Ascending aorta (tissue), 2 donors: ENCODE data around the gene IRF2BP2. TPM values are rescaled to one million over a fixed set of nuclear protein-coding genes. Genes with fewer than 3 reads are reported as not detected.

Source experiments
- DNase-seq, 2 donors: peaks; one replicate each; pipeline ENCODE4 v3.0.0-alpha.2; 2019; ENCODE audit warnings: low spot score in 2 of 2
- H3K27ac ChIP-seq, 2 donors: fragments of 200-600 bp; sonication (generic); one replicate each; pipeline ENCODE4 v1.5.1; 2016 to 2017; ENCODE audit warnings: mild to moderate bottlenecking in 1 of 2
- H3K27me3 ChIP-seq: fragments of 200-600 bp; sonication (generic); one replicate; pipeline ENCODE4 v1.5.1; 2017
- H3K36me3 ChIP-seq, 2 donors: fragments of 200-600 bp; sonication (generic); one replicate each; pipeline ENCODE4 v1.5.1; 2016
- H3K4me1 ChIP-seq, 2 donors: fragments of 200-600 bp; sonication (generic); one replicate each; pipeline ENCODE4 v1.5.1; 2016 to 2017; ENCODE audit warnings: mild to moderate bottlenecking in 1 of 2
- H3K4me3 ChIP-seq, 2 donors: fragments of 200-600 bp; sonication (generic); one replicate each; pipeline ENCODE4 v1.5.1; 2016 to 2017; ENCODE audit warnings: mild to moderate bottlenecking in 1 of 2
- H3K9me3 ChIP-seq, 2 donors: fragments of 200-600 bp; sonication (generic); one replicate each; pipeline ENCODE4 v1.5.1; 2016
- CTCF ChIP-seq, 3 experiments: fragments of 200-600 bp in 2 of 3; fragments of 450-650 bp in 1 of 3; sonication (generic) in 2 of 3; IDR thresholded peaks; one replicate each; pipeline ENCODE4 v1.5.1; 2016 to 2019; ENCODE audit warnings: antibody characterized with exemption in 3 of 3, mild to moderate bottlenecking in 1 of 3, moderate library complexity in 1 of 3
- intact Hi-C: fragments of 100-400 bp; cut with DNase I; formaldehyde crosslinking; loops from one replicate; pipeline ENCODE4 v1.15.1; 2023
- total RNA-seq: library from RNA; depleted of rRNA; stranded (reverse); fragments of >200 nt; gene quantifications from one replicate; pipeline ENCODE4 v1.1.0, GENCODE V29; 2016

IRF2BP2 gene
- total RNA-seq, 1 donor from 2014 or later: 80.0 TPM

GRCh38 chr1:234559152-234559901, 50.7 kb downstream of the IRF2BP2 start:
- Histone ChIP-seq H3K36me3 (no peaks in the 10 kb centered on the region), H3K27ac (no peak overlapping the region), H3K4me1 (peaks cover 0 to 1% of the 10 kb centered on the region in 2 donors), H3K27me3 (no peaks in the 10 kb centered on the region), H3K4me3 (no peak overlapping the region), H3K9me3 (no peaks in the 10 kb centered on the region)
- TF ChIP-seq CTCF (IDR thresholded peaks at IDR 0.05): no peak
- intact Hi-C loops: no loop called here
- peak in 1 of 2 donors; percentile 54 for DNase-seq

- Histone ChIP-seq H3K27ac (no peak overlapping the region), H3K36me3 (no peaks in the 10 kb centered on the region), H3K4me1 (peaks cover 0 to 4% of the 10 kb centered on the region in 2 donors), H3K27me3 (no peaks in the 10 kb centered on the region), H3K4me3 (no peak overlapping the region), H3K9me3 (no peaks in the 10 kb centered on the region)
- peak in 1 of 2 donors; percentile 34 for DNase-seq
- intact Hi-C loops: no loop called here
- no peak for TF ChIP-seq CTCF (IDR thresholded peaks at IDR 0.05)
These were observed 51.6 kb downstream of the IRF2BP2 start for GRCh38 chr1:234558330-234558836.

GRCh38 chr1:234556245-234556943, 53.6 kb downstream of the IRF2BP2 start:
- no peak for TF ChIP-seq CTCF (IDR thresholded peaks at IDR 0.05)
- peak in 1 of 2 donors; percentile 37 for DNase-seq
- no peaks in the 10 kb centered on the region for H3K9me3 ChIP-seq
- no peak overlapping the region for H3K27ac ChIP-seq
- H3K36me3 ChIP-seq: no peaks in the 10 kb centered on the region
- peaks cover 0 to 4% of the 10 kb centered on the region in 2 donors for H3K4me1 ChIP-seq
- intact Hi-C loops: no loop called here
- H3K27me3 ChIP-seq: no peaks in the 10 kb centered on the region
- no peak overlapping the region for H3K4me3 ChIP-seq

GRCh38 chr1:234555390-234556024, 54.5 kb downstream of the IRF2BP2 start:
- no peak for DNase-seq
- Histone ChIP-seq H3K4me1 (peaks cover 0 to 4% of the 10 kb centered on the region in 2 donors), H3K27ac (peak overlapping the region in 1 of 2 donors; percentile 10), H3K27me3 (no peaks in the 10 kb centered on the region), H3K36me3 (no peaks in the 10 kb centered on the region), H3K9me3 (no peaks in the 10 kb centered on the region), H3K4me3 (no peak overlapping the region)
- TF ChIP-seq CTCF (IDR thresholded peaks at IDR 0.05): no peak
- intact Hi-C loops: no loop called here

GRCh38 chr1:234554698-234555311, 55.2 kb downstream of the IRF2BP2 start:
- Histone ChIP-seq H3K9me3 (no peaks in the 10 kb centered on the region), H3K27ac (peak overlapping the region in 1 of 2 donors; percentile 10), H3K27me3 (no peaks in the 10 kb centered on the region), H3K4me3 (no peak overlapping the region), H3K36me3 (no peaks in the 10 kb centered on the region), H3K4me1 (peaks cover 0 to 4% of the 10 kb centered on the region in 2 donors)
- TF ChIP-seq CTCF (IDR thresholded peaks at IDR 0.05): no peak
- peak in 1 of 2 donors; percentile 64 for DNase-seq
- intact Hi-C loops: no loop called here
